AG09319 (cell line): ENCODE data around the gene CLASRP.

ENCODE experiments used
- DNase-seq: peaks from one replicate; pipeline ENCODE4 v3.0.0-alpha.2; 2010; ENCODE audit warnings: low read depth; ENCODE audit errors: extremely low read depth
- TF ChIP-seq, protein P1 (sequence below): IDR thresholded peaks from 2 replicates; pipeline ENCODE4 v1.5.1; 2011; ENCODE audit warnings: low read depth, mild to moderate bottlenecking, inconsistent platforms, low read length, moderate library complexity

The CLASRP gene

GRCh38 chr19:45119582-45119981 lies 80.7 kb downstream of the CLASRP start:
- TF ChIP-seq, protein P1, sequence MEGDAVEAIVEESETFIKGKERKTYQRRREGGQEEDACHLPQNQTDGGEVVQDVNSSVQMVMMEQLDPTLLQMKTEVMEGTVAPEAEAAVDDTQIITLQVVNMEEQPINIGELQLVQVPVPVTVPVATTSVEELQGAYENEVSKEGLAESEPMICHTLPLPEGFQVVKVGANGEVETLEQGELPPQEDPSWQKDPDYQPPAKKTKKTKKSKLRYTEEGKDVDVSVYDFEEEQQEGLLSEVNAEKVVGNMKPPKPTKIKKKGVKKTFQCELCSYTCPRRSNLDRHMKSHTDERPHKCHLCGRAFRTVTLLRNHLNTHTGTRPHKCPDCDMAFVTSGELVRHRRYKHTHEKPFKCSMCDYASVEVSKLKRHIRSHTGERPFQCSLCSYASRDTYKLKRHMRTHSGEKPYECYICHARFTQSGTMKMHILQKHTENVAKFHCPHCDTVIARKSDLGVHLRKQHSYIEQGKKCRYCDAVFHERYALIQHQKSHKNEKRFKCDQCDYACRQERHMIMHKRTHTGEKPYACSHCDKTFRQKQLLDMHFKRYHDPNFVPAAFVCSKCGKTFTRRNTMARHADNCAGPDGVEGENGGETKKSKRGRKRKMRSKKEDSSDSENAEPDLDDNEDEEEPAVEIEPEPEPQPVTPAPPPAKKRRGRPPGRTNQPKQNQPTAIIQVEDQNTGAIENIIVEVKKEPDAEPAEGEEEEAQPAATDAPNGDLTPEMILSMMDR = no peak
- no peak for DNase-seq
